ENCODE measurements around the gene TOR1AIP1.

TOR1AIP1 gene

DNA sequence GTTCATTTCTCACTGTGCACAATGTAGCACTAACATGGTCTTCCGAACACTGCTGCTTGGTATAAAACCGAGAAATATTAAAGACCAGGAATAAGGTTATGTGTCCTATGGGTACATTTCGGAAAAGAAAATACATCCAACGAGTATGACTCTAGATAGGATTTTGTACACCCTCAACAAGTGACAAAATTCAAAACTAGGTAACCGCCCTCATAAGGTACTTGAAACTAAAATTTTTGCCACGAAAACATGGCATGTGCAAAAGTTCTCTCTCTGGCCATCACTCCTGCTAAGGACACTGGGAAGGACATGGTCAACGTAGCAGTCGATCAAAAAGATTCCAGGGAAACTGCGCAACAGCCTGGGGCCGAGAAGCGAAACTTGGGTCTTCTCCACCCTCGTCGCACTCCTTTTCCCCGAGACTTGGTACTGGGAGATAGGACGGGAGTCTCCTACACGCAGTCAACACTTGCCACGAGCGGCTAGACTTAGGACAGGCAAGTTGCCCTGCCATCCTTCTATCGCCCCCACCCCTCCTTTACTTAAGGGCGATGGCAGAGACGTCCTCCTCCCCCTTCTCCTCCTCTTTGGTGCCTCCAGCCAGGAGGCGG is 338 bp upstream of the TOR1AIP1 start:
- TF ChIP-seq CREB1 (IDR thresholded peaks at IDR 0.05; ENCODE audit: low read depth) (no peak), ZBTB7A (IDR thresholded peaks at IDR 0.05; ENCODE audit: low read depth) (no peak), TCF12 (IDR thresholded peaks at IDR 0.05; ENCODE audit: low read depth) (no peak), TEAD4 (IDR thresholded peaks at IDR 0.05) (no peak), RAD21 (IDR thresholded peaks at IDR 0.05; ENCODE audit: low read depth) (no peak)
- TF ChIP-seq, protein P1, sequence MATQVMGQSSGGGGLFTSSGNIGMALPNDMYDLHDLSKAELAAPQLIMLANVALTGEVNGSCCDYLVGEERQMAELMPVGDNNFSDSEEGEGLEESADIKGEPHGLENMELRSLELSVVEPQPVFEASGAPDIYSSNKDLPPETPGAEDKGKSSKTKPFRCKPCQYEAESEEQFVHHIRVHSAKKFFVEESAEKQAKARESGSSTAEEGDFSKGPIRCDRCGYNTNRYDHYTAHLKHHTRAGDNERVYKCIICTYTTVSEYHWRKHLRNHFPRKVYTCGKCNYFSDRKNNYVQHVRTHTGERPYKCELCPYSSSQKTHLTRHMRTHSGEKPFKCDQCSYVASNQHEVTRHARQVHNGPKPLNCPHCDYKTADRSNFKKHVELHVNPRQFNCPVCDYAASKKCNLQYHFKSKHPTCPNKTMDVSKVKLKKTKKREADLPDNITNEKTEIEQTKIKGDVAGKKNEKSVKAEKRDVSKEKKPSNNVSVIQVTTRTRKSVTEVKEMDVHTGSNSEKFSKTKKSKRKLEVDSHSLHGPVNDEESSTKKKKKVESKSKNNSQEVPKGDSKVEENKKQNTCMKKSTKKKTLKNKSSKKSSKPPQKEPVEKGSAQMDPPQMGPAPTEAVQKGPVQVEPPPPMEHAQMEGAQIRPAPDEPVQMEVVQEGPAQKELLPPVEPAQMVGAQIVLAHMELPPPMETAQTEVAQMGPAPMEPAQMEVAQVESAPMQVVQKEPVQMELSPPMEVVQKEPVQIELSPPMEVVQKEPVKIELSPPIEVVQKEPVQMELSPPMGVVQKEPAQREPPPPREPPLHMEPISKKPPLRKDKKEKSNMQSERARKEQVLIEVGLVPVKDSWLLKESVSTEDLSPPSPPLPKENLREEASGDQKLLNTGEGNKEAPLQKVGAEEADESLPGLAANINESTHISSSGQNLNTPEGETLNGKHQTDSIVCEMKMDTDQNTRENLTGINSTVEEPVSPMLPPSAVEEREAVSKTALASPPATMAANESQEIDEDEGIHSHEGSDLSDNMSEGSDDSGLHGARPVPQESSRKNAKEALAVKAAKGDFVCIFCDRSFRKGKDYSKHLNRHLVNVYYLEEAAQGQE (IDR thresholded peaks at IDR 0.05; ENCODE audit: low read depth), result no peak

DNA sequence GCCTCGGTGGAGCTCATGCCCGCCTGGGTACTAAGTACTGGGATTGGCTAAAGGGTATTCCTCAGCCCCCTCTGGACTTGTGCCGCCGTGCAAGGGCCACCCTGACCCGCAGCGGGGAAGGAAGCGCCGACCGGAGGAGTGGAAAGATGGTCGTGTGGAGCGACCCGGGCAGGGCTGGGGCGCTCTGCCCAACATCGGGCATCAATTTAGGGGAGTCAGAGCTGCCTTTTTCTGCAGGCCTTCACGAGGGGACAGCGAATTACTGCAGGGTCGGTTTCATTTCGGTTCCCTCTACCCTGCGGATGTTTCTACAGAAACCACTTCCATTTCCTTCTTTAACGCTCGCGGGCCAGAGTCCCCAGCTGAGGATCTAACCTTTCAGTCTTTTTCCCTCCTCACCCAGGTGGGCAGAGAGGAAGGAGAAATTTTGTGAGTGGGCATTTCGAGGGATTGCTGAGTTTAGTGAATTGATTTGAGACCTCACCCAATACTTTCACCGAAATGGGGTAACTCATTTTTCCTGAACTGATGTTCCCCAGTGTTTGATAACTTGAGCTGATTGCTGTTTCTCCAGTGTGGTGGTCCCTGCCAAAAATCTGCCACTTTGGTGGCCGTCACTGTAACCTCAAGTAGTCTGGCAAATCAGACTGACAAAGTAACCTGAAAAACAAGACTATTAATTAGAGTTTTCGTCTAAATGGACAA is 1.1 kb downstream of the TOR1AIP1 start:
- TF ChIP-seq ZBTB7A (IDR thresholded peaks at IDR 0.05; ENCODE audit: low read depth), result no peak
- TF ChIP-seq, protein P2, sequence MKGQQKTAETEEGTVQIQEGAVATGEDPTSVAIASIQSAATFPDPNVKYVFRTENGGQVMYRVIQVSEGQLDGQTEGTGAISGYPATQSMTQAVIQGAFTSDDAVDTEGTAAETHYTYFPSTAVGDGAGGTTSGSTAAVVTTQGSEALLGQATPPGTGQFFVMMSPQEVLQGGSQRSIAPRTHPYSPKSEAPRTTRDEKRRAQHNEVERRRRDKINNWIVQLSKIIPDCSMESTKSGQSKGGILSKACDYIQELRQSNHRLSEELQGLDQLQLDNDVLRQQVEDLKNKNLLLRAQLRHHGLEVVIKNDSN (IDR thresholded peaks at IDR 0.05), result no peak
- no peak for TF ChIP-seq CEBPB (IDR thresholded peaks at IDR 0.05)
- no peak for TF ChIP-seq CREB1 (IDR thresholded peaks at IDR 0.05; ENCODE audit: low read depth)
- no peak for TF ChIP-seq YY1 (IDR thresholded peaks at IDR 0.05; ENCODE audit: low read depth)
- no peak for TF ChIP-seq TCF12 (IDR thresholded peaks at IDR 0.05; ENCODE audit: low read depth)
- no peak for TF ChIP-seq RAD21 (IDR thresholded peaks at IDR 0.05; ENCODE audit: low read depth)
- TF ChIP-seq, protein P3, sequence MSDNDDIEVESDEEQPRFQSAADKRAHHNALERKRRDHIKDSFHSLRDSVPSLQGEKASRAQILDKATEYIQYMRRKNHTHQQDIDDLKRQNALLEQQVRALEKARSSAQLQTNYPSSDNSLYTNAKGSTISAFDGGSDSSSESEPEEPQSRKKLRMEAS (IDR thresholded peaks at IDR 0.05), result no peak
- TF ChIP-seq TEAD4 (IDR thresholded peaks at IDR 0.05), result no peak
- no peak for TF ChIP-seq FOXM1 (IDR thresholded peaks at IDR 0.05; ENCODE audit: borderline replicate concordance, low read depth)
- TF ChIP-seq, protein P1 (IDR thresholded peaks at IDR 0.05; ENCODE audit: low read depth), result no peak
- no peak for TF ChIP-seq EP300 (IDR thresholded peaks at IDR 0.05; ENCODE audit: borderline replicate concordance)
- TF ChIP-seq TAF1 (IDR thresholded peaks at IDR 0.05; ENCODE audit: low read depth), result no peak
- no peak; the same call in 1 of the 2 replicates for TF ChIP-seq EGR1 (IDR thresholded peaks at IDR 0.05)
- no peak for TF ChIP-seq NFIC (IDR thresholded peaks at IDR 0.05)

DNA sequence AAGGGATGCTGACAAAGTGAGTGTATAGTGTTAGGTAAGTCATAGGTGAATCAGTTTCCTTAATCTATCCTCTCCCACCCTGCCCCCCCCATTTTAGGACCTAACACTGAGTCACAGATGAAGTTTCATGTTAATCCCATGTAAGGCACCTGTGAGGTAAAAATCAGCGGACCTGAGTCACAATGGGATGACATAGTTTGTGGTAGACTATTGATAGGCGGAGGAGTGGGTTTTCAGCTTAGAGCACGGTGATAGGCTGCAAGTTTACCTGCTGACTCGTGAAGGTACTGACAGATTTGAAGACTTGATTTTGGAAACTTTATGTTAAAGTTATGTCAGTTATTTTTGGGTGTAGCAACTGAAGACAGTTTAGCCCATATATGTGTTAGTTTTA is 1.7 kb downstream of the TOR1AIP1 start:
- TF ChIP-seq ZBTB7A (IDR thresholded peaks at IDR 0.05; ENCODE audit: low read depth) (no peak), CREB1 (IDR thresholded peaks at IDR 0.05; ENCODE audit: low read depth) (no peak), TAF1 (IDR thresholded peaks at IDR 0.05; ENCODE audit: low read depth) (no peak), EGR1 (IDR thresholded peaks at IDR 0.05) (no peak), YY1 (IDR thresholded peaks at IDR 0.05; ENCODE audit: low read depth) (no peak), TEAD4 (IDR thresholded peaks at IDR 0.05) (no peak), NFIC (IDR thresholded peaks at IDR 0.05) (no peak), CEBPB (IDR thresholded peaks at IDR 0.05) (no peak), TCF12 (IDR thresholded peaks at IDR 0.05; ENCODE audit: low read depth) (no peak), FOXM1 (IDR thresholded peaks at IDR 0.05; ENCODE audit: borderline replicate concordance, low read depth) (no peak), EP300 (IDR thresholded peaks at IDR 0.05; ENCODE audit: borderline replicate concordance) (no peak)
- TF ChIP-seq, protein P2 (IDR thresholded peaks at IDR 0.05), result no peak
- TF ChIP-seq, protein P3 (IDR thresholded peaks at IDR 0.05), result no peak
- TF ChIP-seq, protein P1 (IDR thresholded peaks at IDR 0.05; ENCODE audit: low read depth), result no peak

DNA sequence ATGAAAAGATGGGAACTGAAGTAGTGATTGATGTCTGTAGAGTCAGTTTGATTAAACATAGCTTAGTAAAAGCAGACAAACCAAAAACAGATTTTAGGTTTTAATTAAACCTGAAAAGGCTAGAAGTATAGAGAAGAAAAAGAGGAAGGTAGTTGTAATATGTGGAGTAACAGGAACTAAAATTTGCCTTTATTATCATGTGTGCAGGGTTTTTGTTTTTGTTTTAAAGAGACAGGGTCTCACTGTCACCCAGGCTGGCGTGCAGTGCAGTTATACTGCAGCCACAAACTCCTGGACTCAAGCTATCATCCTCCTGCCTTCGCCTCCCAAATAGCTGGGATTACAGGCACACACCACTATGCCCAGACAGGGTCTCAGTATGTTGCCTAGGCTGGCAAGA is 6.0 kb downstream of the TOR1AIP1 start:
- no peak for TF ChIP-seq RAD21 (IDR thresholded peaks at IDR 0.05; ENCODE audit: low read depth)
- no peak for TF ChIP-seq CREB1 (IDR thresholded peaks at IDR 0.05; ENCODE audit: low read depth)
- TF ChIP-seq TAF1 (IDR thresholded peaks at IDR 0.05; ENCODE audit: low read depth), result no peak
- no peak for TF ChIP-seq CEBPB (IDR thresholded peaks at IDR 0.05)
- no peak for TF ChIP-seq YY1 (IDR thresholded peaks at IDR 0.05; ENCODE audit: low read depth)
- TF ChIP-seq, protein P2 (IDR thresholded peaks at IDR 0.05), result no peak
- TF ChIP-seq FOXM1 (IDR thresholded peaks at IDR 0.05; ENCODE audit: borderline replicate concordance, low read depth), result no peak
- TF ChIP-seq TEAD4 (IDR thresholded peaks at IDR 0.05), result no peak
- TF ChIP-seq, protein P1 (IDR thresholded peaks at IDR 0.05; ENCODE audit: low read depth), result no peak
- TF ChIP-seq, protein P3 (IDR thresholded peaks at IDR 0.05), result no peak
- no peak for TF ChIP-seq NFIC (IDR thresholded peaks at IDR 0.05)
- no peak for TF ChIP-seq EGR1 (IDR thresholded peaks at IDR 0.05)
- no peak for TF ChIP-seq TCF12 (IDR thresholded peaks at IDR 0.05; ENCODE audit: low read depth)
- no peak for TF ChIP-seq EP300 (IDR thresholded peaks at IDR 0.05; ENCODE audit: borderline replicate concordance)
- no peak for TF ChIP-seq ZBTB7A (IDR thresholded peaks at IDR 0.05; ENCODE audit: low read depth)

All from Ishikawa (cell line).